NT2/D1 (cell line): ENCODE measurements around the gene PITPNM3.

Experiments used
- YY1 ChIP-seq: IDR thresholded peaks from 2 replicates; pipeline ENCODE4 v1.6.1; 2011; ENCODE audit not compliant: insufficient read length, insufficient read depth
- ZNF274 ChIP-seq: IDR thresholded peaks from 2 replicates; pipeline ENCODE4 v1.6.1; 2011; ENCODE audit warnings: mild to moderate bottlenecking, low read depth, low read length

DNA sequence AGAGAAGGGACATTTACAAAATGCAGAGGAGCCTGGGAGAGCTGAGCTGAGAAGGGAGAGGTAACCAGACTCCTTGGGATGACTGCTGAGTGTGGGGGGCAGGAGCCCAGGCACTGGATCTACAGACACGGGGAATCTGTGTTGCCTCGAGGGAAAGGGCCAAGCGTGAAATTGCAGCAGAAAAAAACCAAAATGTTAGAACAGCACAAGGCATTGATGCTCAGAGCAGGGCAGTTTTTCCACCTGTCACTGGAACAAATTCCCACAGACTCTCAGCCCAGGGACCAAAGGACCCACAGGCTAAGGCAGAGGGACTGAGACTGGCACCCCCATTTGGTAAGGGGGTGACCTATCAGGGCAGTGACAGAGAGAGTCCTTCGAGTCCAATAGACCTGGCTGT lies 2.0 kb downstream of the PITPNM3 start:
- no peak for TF ChIP-seq ZNF274
- no peak for TF ChIP-seq YY1
